ENCODE data around the gene MYO1G. TPM values are rescaled to one million over a fixed set of nuclear protein-coding genes. Genes with fewer than 3 reads are reported as not detected.

Gene MYO1G
- polyA plus RNA-seq, 2 of the 4 experiments (the other 2 are of a cell fraction) = 0.06 TPM; not detected in 1

DNA sequence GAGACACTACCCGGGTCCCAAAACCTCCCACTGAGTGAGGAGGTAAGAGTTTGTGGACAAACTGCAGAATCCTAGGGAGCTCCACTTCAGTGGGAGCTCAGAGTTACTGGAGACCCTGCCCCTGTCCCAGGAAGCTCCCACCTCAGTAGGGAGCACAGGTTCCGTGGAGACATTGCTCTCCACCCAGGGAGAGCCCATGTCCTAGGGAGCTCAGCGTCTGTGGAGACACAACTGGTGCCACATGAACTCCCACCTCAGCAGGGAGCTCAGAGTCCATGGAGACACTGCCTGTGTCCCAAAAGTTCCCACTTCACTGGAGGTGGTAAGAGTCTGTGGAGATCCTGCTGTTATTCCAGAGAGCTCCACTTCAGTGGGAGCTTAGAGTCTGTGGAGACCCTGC lies 6.3 kb downstream of the MYO1G start:
- no peak overlapping the region for H3K27ac ChIP-seq
- no peak overlapping the region for H3K4me2 ChIP-seq
- H3K9me3 ChIP-seq = no peaks in the 10 kb centered on the region
- no peak overlapping the region for H3K4me3 ChIP-seq
- WGBS (ENCODE audit: missing lambda C conversion rate) = 37% methylated on average over 2 of the region's 3 CpGs
- FAIRE-seq (no peak), ATAC-seq (no peak), DNase-seq (ENCODE audit: low read depth in 1 of 2, low spot score in 1 of 2) (no peak)
- POLR2A ChIA-PET = interaction anchor here (1.2 to 1.7 kb wide), 2 partner anchors 13 to 139 kb away, joined by 3 to 8 read pairs; partner anchors contain the start of gene TBRG4
- CTCF ChIA-PET = interaction anchor here (1.1 to 3.4 kb wide), 9 partner anchors 8 to 317 kb away, joined by 3 to 33 read pairs (median 3); partner anchors contain the start of gene TBRG4
- H3K4me1 ChIP-seq = no peaks in the 10 kb centered on the region
- no peak for TF ChIP-seq JUN (IDR thresholded peaks at IDR 0.05)
- TF ChIP-seq PHF8 (IDR thresholded peaks at IDR 0.05; ENCODE audit: borderline replicate concordance, low read depth) = no peak
- TF ChIP-seq, protein P1, sequence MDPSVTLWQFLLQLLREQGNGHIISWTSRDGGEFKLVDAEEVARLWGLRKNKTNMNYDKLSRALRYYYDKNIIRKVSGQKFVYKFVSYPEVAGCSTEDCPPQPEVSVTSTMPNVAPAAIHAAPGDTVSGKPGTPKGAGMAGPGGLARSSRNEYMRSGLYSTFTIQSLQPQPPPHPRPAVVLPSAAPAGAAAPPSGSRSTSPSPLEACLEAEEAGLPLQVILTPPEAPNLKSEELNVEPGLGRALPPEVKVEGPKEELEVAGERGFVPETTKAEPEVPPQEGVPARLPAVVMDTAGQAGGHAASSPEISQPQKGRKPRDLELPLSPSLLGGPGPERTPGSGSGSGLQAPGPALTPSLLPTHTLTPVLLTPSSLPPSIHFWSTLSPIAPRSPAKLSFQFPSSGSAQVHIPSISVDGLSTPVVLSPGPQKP (IDR thresholded peaks at IDR 0.05; ENCODE audit: low read depth, low read length) = no peak
- TF ChIP-seq, protein P2, sequence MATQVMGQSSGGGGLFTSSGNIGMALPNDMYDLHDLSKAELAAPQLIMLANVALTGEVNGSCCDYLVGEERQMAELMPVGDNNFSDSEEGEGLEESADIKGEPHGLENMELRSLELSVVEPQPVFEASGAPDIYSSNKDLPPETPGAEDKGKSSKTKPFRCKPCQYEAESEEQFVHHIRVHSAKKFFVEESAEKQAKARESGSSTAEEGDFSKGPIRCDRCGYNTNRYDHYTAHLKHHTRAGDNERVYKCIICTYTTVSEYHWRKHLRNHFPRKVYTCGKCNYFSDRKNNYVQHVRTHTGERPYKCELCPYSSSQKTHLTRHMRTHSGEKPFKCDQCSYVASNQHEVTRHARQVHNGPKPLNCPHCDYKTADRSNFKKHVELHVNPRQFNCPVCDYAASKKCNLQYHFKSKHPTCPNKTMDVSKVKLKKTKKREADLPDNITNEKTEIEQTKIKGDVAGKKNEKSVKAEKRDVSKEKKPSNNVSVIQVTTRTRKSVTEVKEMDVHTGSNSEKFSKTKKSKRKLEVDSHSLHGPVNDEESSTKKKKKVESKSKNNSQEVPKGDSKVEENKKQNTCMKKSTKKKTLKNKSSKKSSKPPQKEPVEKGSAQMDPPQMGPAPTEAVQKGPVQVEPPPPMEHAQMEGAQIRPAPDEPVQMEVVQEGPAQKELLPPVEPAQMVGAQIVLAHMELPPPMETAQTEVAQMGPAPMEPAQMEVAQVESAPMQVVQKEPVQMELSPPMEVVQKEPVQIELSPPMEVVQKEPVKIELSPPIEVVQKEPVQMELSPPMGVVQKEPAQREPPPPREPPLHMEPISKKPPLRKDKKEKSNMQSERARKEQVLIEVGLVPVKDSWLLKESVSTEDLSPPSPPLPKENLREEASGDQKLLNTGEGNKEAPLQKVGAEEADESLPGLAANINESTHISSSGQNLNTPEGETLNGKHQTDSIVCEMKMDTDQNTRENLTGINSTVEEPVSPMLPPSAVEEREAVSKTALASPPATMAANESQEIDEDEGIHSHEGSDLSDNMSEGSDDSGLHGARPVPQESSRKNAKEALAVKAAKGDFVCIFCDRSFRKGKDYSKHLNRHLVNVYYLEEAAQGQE (IDR thresholded peaks at IDR 0.05) = no peak
- no peak for TF ChIP-seq BHLHE40 (IDR thresholded peaks at IDR 0.05; ENCODE audit: low read depth, low read length)
- no peak for TF ChIP-seq HOXA7 (CRISPR knock-in tag; IDR thresholded peaks at IDR 0.05)

DNA sequence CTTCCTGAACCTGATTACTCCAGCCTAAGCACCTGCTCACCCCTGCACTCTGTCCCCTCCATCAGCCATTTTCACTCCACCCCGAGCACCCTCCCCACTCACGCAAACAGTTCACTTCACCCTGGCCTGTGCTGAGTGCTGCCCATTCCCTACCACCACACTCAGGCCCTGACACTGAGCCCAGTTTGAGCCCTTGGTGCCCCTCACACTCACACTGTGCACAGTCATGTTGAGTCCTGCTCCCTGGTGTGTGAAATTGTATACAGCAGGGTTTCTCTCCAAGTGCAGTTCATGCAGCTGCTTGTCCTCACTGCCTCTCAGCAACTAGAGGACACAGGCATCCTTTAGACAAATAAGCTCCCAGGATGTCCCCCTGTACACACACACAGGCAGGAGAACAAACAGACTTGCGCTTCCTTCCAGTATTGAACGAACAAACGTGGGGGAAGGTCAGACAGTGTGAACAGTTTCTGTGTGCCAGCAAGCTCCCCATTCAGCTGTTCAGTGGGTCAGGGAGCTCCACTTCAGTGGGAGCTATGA lies 6.8 kb downstream of the MYO1G start:
- FAIRE-seq (no peak), ATAC-seq (no peak), DNase-seq (ENCODE audit: low read depth in 1 of 2, low spot score in 1 of 2) (no peak)
- ChIA-PET CTCF (interaction anchor here (1.1 to 3.4 kb wide), 5 partner anchors 50 to 165 kb away, joined by 3 to 33 read pairs (median 3); partner anchors contain the start of gene TBRG4), POLR2A (interaction anchor here (1.2 to 1.7 kb wide), 2 partner anchors 14 to 139 kb away, joined by 3 to 8 read pairs; partner anchors contain the start of gene TBRG4)
- Histone ChIP-seq H3K9me3 (no peaks in the 10 kb centered on the region), H3K4me2 (no peak overlapping the region), H3K27ac (no peak overlapping the region), H3K4me3 (no peak overlapping the region), H3K4me1 (no peaks in the 10 kb centered on the region)
- 47% methylated on average over 5 of the region's 5 CpGs for WGBS (ENCODE audit: missing lambda C conversion rate)
- TF ChIP-seq ZSCAN20 (CRISPR knock-in tag; IDR thresholded peaks at IDR 0.05) (no peak), MAFK (IDR thresholded peaks at IDR 0.05; ENCODE audit: partially characterized antibody) (no peak), ZFP36 (IDR thresholded peaks at IDR 0.05; ENCODE audit: borderline replicate concordance, partially characterized antibody) (no peak), ZC3H11A (IDR thresholded peaks at IDR 0.05) (no peak), EHF (CRISPR knock-in tag; IDR thresholded peaks at IDR 0.05) (no peak)
- TF ChIP-seq, protein P3, sequence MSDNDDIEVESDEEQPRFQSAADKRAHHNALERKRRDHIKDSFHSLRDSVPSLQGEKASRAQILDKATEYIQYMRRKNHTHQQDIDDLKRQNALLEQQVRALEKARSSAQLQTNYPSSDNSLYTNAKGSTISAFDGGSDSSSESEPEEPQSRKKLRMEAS (IDR thresholded peaks at IDR 0.05) = no peak
- TF ChIP-seq, protein P1 (IDR thresholded peaks at IDR 0.05; ENCODE audit: low read depth, low read length) = no peak

DNA sequence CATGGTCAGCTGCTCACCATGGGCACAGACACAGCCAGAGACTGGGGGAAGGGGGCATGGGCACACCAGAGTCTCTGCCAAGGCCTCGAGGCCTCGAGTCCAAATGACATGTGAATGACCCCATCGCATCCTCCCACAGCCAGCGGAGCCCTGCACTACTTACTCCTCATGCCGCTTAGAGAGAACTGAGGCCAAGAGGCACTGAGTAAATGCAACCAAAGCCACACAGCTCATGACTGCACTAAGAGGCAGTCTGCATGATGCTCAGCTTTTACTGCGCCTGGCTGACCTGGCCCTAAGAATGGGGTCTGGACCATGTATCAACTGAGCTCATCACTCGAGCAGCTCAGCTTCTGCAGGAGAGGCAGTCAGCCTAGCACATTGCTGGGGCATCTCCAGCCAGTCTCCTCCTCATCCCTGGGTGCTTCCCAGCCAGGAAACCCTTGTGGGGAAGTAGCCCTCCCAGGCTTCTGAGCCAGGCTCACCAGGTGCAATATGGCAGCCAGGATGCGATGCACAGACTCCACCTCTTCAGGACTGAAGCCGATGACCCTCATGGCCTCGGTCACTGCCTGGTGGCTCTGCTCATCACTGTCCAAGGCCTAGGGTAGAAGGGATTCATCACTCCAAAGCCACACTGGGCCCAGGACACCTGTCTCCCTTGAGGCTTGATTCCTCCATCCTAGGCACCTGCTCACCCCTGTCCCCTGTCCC lies 7.5 kb downstream of the MYO1G start:
- POLR2A ChIA-PET = no interaction called here

More for the DNA sequence above, 7.5 kb downstream of the MYO1G start:
- no peaks in the 10 kb centered on the region for H3K9me3 ChIP-seq
- WGBS (ENCODE audit: missing lambda C conversion rate) = 84% methylated on average over 10 of the region's 10 CpGs
- ATAC-seq (no peak), DNase-seq (ENCODE audit: low read depth in 1 of 2, low spot score in 1 of 2) (no peak), FAIRE-seq (no peak)
- H3K4me2 ChIP-seq = no peak overlapping the region
- H3K4me3 ChIP-seq = no peak overlapping the region
- CTCF ChIA-PET = interaction anchor here (0.8 to 1.2 kb wide), 3 partner anchors 51 to 207 kb away, joined by 3 to 4 read pairs (median 3); partner anchors contain the start of gene TBRG4
- H3K4me1 ChIP-seq = no peaks in the 10 kb centered on the region
- no peak overlapping the region for H3K27ac ChIP-seq
- TF ChIP-seq, protein P4, sequence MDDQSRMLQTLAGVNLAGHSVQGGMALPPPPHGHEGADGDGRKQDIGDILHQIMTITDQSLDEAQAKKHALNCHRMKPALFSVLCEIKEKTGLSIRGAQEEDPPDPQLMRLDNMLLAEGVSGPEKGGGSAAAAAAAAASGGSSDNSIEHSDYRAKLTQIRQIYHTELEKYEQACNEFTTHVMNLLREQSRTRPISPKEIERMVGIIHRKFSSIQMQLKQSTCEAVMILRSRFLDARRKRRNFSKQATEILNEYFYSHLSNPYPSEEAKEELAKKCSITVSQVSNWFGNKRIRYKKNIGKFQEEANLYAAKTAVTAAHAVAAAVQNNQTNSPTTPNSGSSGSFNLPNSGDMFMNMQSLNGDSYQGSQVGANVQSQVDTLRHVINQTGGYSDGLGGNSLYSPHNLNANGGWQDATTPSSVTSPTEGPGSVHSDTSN (IDR thresholded peaks at IDR 0.05) = no peak
- TF ChIP-seq, protein P5, sequence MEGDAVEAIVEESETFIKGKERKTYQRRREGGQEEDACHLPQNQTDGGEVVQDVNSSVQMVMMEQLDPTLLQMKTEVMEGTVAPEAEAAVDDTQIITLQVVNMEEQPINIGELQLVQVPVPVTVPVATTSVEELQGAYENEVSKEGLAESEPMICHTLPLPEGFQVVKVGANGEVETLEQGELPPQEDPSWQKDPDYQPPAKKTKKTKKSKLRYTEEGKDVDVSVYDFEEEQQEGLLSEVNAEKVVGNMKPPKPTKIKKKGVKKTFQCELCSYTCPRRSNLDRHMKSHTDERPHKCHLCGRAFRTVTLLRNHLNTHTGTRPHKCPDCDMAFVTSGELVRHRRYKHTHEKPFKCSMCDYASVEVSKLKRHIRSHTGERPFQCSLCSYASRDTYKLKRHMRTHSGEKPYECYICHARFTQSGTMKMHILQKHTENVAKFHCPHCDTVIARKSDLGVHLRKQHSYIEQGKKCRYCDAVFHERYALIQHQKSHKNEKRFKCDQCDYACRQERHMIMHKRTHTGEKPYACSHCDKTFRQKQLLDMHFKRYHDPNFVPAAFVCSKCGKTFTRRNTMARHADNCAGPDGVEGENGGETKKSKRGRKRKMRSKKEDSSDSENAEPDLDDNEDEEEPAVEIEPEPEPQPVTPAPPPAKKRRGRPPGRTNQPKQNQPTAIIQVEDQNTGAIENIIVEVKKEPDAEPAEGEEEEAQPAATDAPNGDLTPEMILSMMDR (IDR thresholded peaks at IDR 0.05) = no peak

Measured in A549 (cell line).